H9 (cell line): ENCODE measurements around the gene HPGDS. TPM values are rescaled to one million over a fixed set of nuclear protein-coding genes. Genes with fewer than 3 reads are reported as not detected.

Experiments used
- DNase-seq: peaks from one replicate; pipeline ENCODE4 v3.0.0-alpha.2; 2017
- H2AFZ ChIP-seq: one replicate; pipeline ENCODE4 v1.6.1; 2013; ENCODE audit warnings: mild to moderate bottlenecking, low read length, control low read depth, moderate library complexity
- H2AK5ac ChIP-seq: 2 replicates; pipeline ENCODE4 v1.6.1; 2013; ENCODE audit warnings: low read length, control low read depth, mixed read lengths; ENCODE audit not compliant: insufficient read length
- H2BK120ac ChIP-seq: one replicate; pipeline ENCODE4 v1.6.1; 2013; ENCODE audit warnings: low read depth, mild to moderate bottlenecking, low read length, control low read depth, inconsistent platforms; ENCODE audit not compliant: poor library complexity, severe bottlenecking
- H2BK12ac ChIP-seq: 2 replicates; pipeline ENCODE4 v1.6.1; 2013; ENCODE audit warnings: low read length, control low read depth, mixed read lengths, low read depth; ENCODE audit not compliant: insufficient read length
- H2BK15ac ChIP-seq: 2 replicates; pipeline ENCODE4 v1.6.1; 2013; ENCODE audit warnings: low read depth, low read length, control low read depth
- H2BK20ac ChIP-seq: one replicate; pipeline ENCODE4 v1.6.1; 2013; ENCODE audit warnings: low read depth, mild to moderate bottlenecking, low read length, control low read depth, inconsistent platforms; ENCODE audit not compliant: poor library complexity, severe bottlenecking
- H2BK5ac ChIP-seq: 2 replicates; pipeline ENCODE4 v1.6.1; 2013; ENCODE audit warnings: low read length, control low read depth, mixed read lengths; ENCODE audit not compliant: insufficient read length
- H3K14ac ChIP-seq: 2 replicates; pipeline ENCODE4 v1.6.1; 2013; ENCODE audit warnings: low read length, control low read depth; ENCODE audit not compliant: insufficient read depth
- H3K18ac ChIP-seq: 2 replicates; pipeline ENCODE4 v1.6.1; 2013; ENCODE audit warnings: low read depth, mild to moderate bottlenecking, mixed read lengths, low read length, control low read depth; ENCODE audit not compliant: insufficient read length
- H3K23ac ChIP-seq: 2 replicates; pipeline ENCODE4 v1.6.1; 2013; ENCODE audit warnings: low read length, control low read depth, mixed read lengths, low read depth; ENCODE audit not compliant: insufficient read length
- H3K23me2 ChIP-seq: 2 replicates; pipeline ENCODE4 v1.6.1; 2013; ENCODE audit warnings: low read depth, mild to moderate bottlenecking, mixed read lengths, low read length, control low read depth; ENCODE audit not compliant: insufficient read length, poor library complexity, severe bottlenecking
- H3K27ac ChIP-seq: 2 replicates; pipeline ENCODE4 v1.5.1; 2013; ENCODE audit warnings: low read length, control low read depth, mixed read lengths, low read depth; ENCODE audit not compliant: insufficient read length
- H3K27me3 ChIP-seq: 2 replicates; pipeline ENCODE4 v1.6.1; 2013; ENCODE audit warnings: low read length, control low read depth, inconsistent platforms; ENCODE audit not compliant: insufficient read depth
- H3K4ac ChIP-seq: 2 replicates; pipeline ENCODE4 v1.6.1; 2013; ENCODE audit warnings: low read depth, mild to moderate bottlenecking, control low read depth, inconsistent platforms, low read length, moderate library complexity
- H3K4me1 ChIP-seq: 2 replicates; pipeline ENCODE4 v1.6.1; 2013; ENCODE audit warnings: low read length, control low read depth, inconsistent platforms; ENCODE audit not compliant: insufficient read depth
- H3K4me2 ChIP-seq: 2 replicates; pipeline ENCODE4 v1.6.1; 2013; ENCODE audit warnings: low read length, control low read depth, mixed read lengths; ENCODE audit not compliant: insufficient read length, insufficient read depth
- H3K56ac ChIP-seq: 2 replicates; pipeline ENCODE4 v1.6.1; 2013; ENCODE audit warnings: low read depth, mild to moderate bottlenecking, mixed read lengths, low read length, control low read depth; ENCODE audit not compliant: insufficient read length
- H3K79me1 ChIP-seq: 2 replicates; pipeline ENCODE4 v1.6.1; 2013; ENCODE audit warnings: low read depth, mild to moderate bottlenecking, moderate library complexity, low read length, control low read depth, inconsistent platforms; ENCODE audit not compliant: insufficient read depth, poor library complexity, severe bottlenecking
- H3K79me2 ChIP-seq: 2 replicates; pipeline ENCODE4 v1.6.1; 2013; ENCODE audit warnings: low read length, control low read depth, inconsistent platforms; ENCODE audit not compliant: insufficient read depth
- H3K9ac ChIP-seq: 2 replicates; pipeline ENCODE4 v1.6.1; 2013; ENCODE audit warnings: low read length, control low read depth, mixed read lengths; ENCODE audit not compliant: insufficient read length; ENCODE audit errors: extremely low read depth
- H3K9me3 ChIP-seq: one replicate; pipeline ENCODE4 v1.6.1; 2013; ENCODE audit warnings: low read depth, low read length, inconsistent platforms; ENCODE audit not compliant: control insufficient read depth
- H3T11ph ChIP-seq: one replicate; pipeline ENCODE4 v1.6.1; 2013; ENCODE audit warnings: mild to moderate bottlenecking, low read length, control low read depth, inconsistent platforms
- H4K20me1 ChIP-seq: one replicate; pipeline ENCODE4 v1.6.1; 2013; ENCODE audit not compliant: control insufficient read depth, insufficient read length, insufficient read depth
- H4K5ac ChIP-seq: 2 replicates; pipeline ENCODE4 v1.6.1; 2013; ENCODE audit warnings: low read depth, mild to moderate bottlenecking, mixed read lengths, low read length, control low read depth; ENCODE audit not compliant: insufficient read length
- H4K8ac ChIP-seq: replicated peaks from 2 replicates; pipeline ENCODE4 v1.6.1; 2013; ENCODE audit warnings: low read length, control low read depth, mixed read lengths, low read depth; ENCODE audit not compliant: insufficient read length
- H4K91ac ChIP-seq: 2 replicates; pipeline ENCODE4 v1.6.1; 2013; ENCODE audit warnings: low read depth, mild to moderate bottlenecking, moderate library complexity, mixed read lengths, low read length, control low read depth; ENCODE audit not compliant: insufficient read length
- H3K27ac Mint-ChIP-seq, 3 experiments: 2 replicates in 2 of 3; 3 replicates in 1 of 3; pipeline ENCODE4 v1.8.0; 2020 to 2021; ENCODE audit warnings: mixed read lengths in 3 of 3, mild to moderate bottlenecking in 1 of 3, moderate library complexity in 1 of 3
- H3K27me3 Mint-ChIP-seq: 2 replicates; pipeline ENCODE4 v1.8.0; 2021; ENCODE audit warnings: low read depth, mild to moderate bottlenecking, moderate library complexity, mixed read lengths
- H3K36me3 Mint-ChIP-seq, 3 experiments: 2 replicates in 2 of 3; 3 replicates in 1 of 3; pipeline ENCODE4 v1.8.0; 2020 to 2021; ENCODE audit warnings: low read depth in 3 of 3, mixed read lengths in 3 of 3; ENCODE audit not compliant: insufficient read depth in 1 of 3
- H3K4me1 Mint-ChIP-seq, 2 experiments: 2 replicates each; pipeline ENCODE4 v1.8.0; 2020; ENCODE audit warnings: mixed read lengths in 2 of 2
- H3K4me3 Mint-ChIP-seq, 2 experiments: 2 replicates in 1 of 2; 3 replicates in 1 of 2; pipeline ENCODE4 v1.8.0; 2020 to 2021; ENCODE audit warnings: mild to moderate bottlenecking in 2 of 2, mixed read lengths in 2 of 2, moderate library complexity in 1 of 2
- H3K9me3 Mint-ChIP-seq, 2 experiments: 2 replicates in 1 of 2; 3 replicates in 1 of 2; pipeline ENCODE4 v1.8.0; 2020; ENCODE audit warnings: mild to moderate bottlenecking in 2 of 2, mixed read lengths in 2 of 2, moderate library complexity in 1 of 2
- WGBS: extraction: QIAGEN DNeasy Blood & Tissue Kit; methylation state at CpG from one replicate; pipeline ENCODE4 v1.1.7; 2013; ENCODE audit warnings: missing lambda C conversion rate, low lambda C conversion rate, mixed read lengths; ENCODE audit not compliant: insufficient read length; ENCODE audit errors: extremely low coverage; 5-methylcytosine and 5-hydroxymethylcytosine counted together
- total RNA-seq: library from RNA; stranded (reverse); gene quantifications from 2 replicates; pipeline ENCODE4 v1.2.1, GENCODE V29; 2021
- TF ChIP-seq, protein P1 (sequence below): fragments of 200-600 bp; sonication (generic); conservative IDR thresholded peaks from 3 replicates; pipeline ENCODE4 v1.8.0; 2021; ENCODE audit warnings: antibody characterized with exemption, mild to moderate bottlenecking

The HPGDS gene
- total RNA-seq, 1 experiment from 2014 or later, result not detected

- no peak overlapping the region for H3K4me3 Mint-ChIP-seq
- H4K20me1 ChIP-seq, result no peaks in the 10 kb centered on the region
Measured at GRCh38 chr4:94276204-94276603, 66.4 kb downstream of the HPGDS start.

More at GRCh38 chr4:94276204-94276603, 66.4 kb downstream of the HPGDS start:
- no peak overlapping the region for H4K5ac ChIP-seq
- no peaks in the 10 kb centered on the region for H3K4me1 ChIP-seq
- H4K91ac ChIP-seq, result no peak overlapping the region
- Mint-ChIP-seq H3K4me1 (no peaks in the 10 kb centered on the region), H3K27me3 (no peaks in the 10 kb centered on the region), H3K36me3 (peaks cover 23 to 65% (median 61%) of the 10 kb centered on the region in 3 experiments; a peak in 6 of 7 replicates), H3K9me3 (no peaks in the 10 kb centered on the region), H3K27ac (no peak overlapping the region)
- no peaks in the 10 kb centered on the region for H3K23me2 ChIP-seq
- no peak overlapping the region for H3K18ac ChIP-seq
- H3K4me2 ChIP-seq, result no peak overlapping the region
- H4K8ac ChIP-seq, result no peak overlapping the region
- no peak overlapping the region for H3K27ac ChIP-seq
- H3K23ac ChIP-seq, result no peak overlapping the region
- no peak overlapping the region for H2AK5ac ChIP-seq
- no peak overlapping the region for H2BK12ac ChIP-seq
- no peak overlapping the region for H2BK120ac ChIP-seq
- H3K56ac ChIP-seq, result no peak overlapping the region
- 100% methylated on average over 1 of the region's 7 CpGs for WGBS
- no peak overlapping the region for H2BK20ac ChIP-seq
- no peak overlapping the region for H3K4ac ChIP-seq
- H3K79me1 ChIP-seq, result no peaks in the 10 kb centered on the region
- H3K27me3 ChIP-seq, result no peaks in the 10 kb centered on the region
- H2AFZ ChIP-seq, result no peak overlapping the region
- no peaks in the 10 kb centered on the region for H3K79me2 ChIP-seq
- H3K9me3 ChIP-seq, result no peaks in the 10 kb centered on the region
- DNase-seq, result no peak
- TF ChIP-seq, protein P1, sequence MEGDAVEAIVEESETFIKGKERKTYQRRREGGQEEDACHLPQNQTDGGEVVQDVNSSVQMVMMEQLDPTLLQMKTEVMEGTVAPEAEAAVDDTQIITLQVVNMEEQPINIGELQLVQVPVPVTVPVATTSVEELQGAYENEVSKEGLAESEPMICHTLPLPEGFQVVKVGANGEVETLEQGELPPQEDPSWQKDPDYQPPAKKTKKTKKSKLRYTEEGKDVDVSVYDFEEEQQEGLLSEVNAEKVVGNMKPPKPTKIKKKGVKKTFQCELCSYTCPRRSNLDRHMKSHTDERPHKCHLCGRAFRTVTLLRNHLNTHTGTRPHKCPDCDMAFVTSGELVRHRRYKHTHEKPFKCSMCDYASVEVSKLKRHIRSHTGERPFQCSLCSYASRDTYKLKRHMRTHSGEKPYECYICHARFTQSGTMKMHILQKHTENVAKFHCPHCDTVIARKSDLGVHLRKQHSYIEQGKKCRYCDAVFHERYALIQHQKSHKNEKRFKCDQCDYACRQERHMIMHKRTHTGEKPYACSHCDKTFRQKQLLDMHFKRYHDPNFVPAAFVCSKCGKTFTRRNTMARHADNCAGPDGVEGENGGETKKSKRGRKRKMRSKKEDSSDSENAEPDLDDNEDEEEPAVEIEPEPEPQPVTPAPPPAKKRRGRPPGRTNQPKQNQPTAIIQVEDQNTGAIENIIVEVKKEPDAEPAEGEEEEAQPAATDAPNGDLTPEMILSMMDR, result no peak
- H2BK5ac ChIP-seq, result no peak overlapping the region
- no peak overlapping the region for H3K9ac ChIP-seq
- H3K14ac ChIP-seq, result no peak overlapping the region
- no peak overlapping the region for H2BK15ac ChIP-seq
- no peak overlapping the region for H3T11ph ChIP-seq
